Loucy (cell line): ENCODE data around the gene LEKR1.

ENCODE experiments used
- CTCF ChIP-seq: fragments of 200-600 bp; sonication (generic); conservative IDR thresholded peaks from 2 replicates; pipeline ENCODE4 v1.5.1; 2014; ENCODE audit warnings: mild to moderate bottlenecking, antibody characterized with exemption, low read length
- EZH2phosphoT487 ChIP-seq: fragments of 200-600 bp; IDR thresholded peaks from 2 replicates; pipeline ENCODE4 v1.6.1; 2018; ENCODE audit warnings: antibody characterized with exemption, mild to moderate bottlenecking, moderate library complexity, borderline replicate concordance

- TF ChIP-seq EZH2phosphoT487, result no peak
- TF ChIP-seq CTCF, result no peak
Measured at GRCh38 chr3:156873906-156874305, 47.8 kb downstream of the LEKR1 start.
